Effector memory CD4-positive, alpha-beta T cell (primary cell): ENCODE measurements around the gene STK32C.
A peak's percentile ranks its signal among the peaks of the same experiment; 100 is the strongest.

Source experiments
- DNase-seq, 3 donors: peaks; one replicate each; pipeline ENCODE4 v3.0.0-alpha.2; 2020
- H3K27ac ChIP-seq: 2 replicates; pipeline ENCODE4 v1.7.0; 2013; ENCODE audit warnings: mild to moderate bottlenecking, low read length, moderate library complexity; ENCODE audit not compliant: insufficient read depth, poor library complexity, severe bottlenecking
- H3K27me3 ChIP-seq: replicated peaks from 2 replicates; pipeline ENCODE4 v1.7.0; 2013; ENCODE audit warnings: mild to moderate bottlenecking, low read length; ENCODE audit not compliant: insufficient read depth, control insufficient read depth, poor library complexity, severe bottlenecking
- H3K36me3 ChIP-seq: 2 replicates; pipeline ENCODE4 v1.7.0; 2013; ENCODE audit warnings: mild to moderate bottlenecking, low read length, moderate library complexity; ENCODE audit not compliant: control insufficient read depth, insufficient read depth
- H3K4me1 ChIP-seq: 2 replicates; pipeline ENCODE4 v1.7.0; 2013; ENCODE audit warnings: low read length, mild to moderate bottlenecking; ENCODE audit not compliant: control insufficient read depth, insufficient read depth, poor library complexity, severe bottlenecking
- H3K4me3 ChIP-seq: 2 replicates; pipeline ENCODE4 v1.7.0; 2013; ENCODE audit warnings: low read length, low read depth, mild to moderate bottlenecking; ENCODE audit not compliant: insufficient read depth, poor library complexity, severe bottlenecking
- H3K9me3 ChIP-seq: 2 replicates; pipeline ENCODE4 v1.7.0; 2013; ENCODE audit warnings: mild to moderate bottlenecking, low read length, moderate library complexity; ENCODE audit not compliant: control insufficient read depth

STK32C gene

GRCh38 chr10:132169031-132169765 is 138.6 kb downstream of the STK32C start:
- Histone ChIP-seq H3K36me3 (no peaks in the 10 kb centered on the region), H3K27me3 (no peaks in the 10 kb centered on the region), H3K4me3 (no peak overlapping the region), H3K9me3 (no peaks in the 10 kb centered on the region), H3K27ac (no peak overlapping the region), H3K4me1 (no peaks in the 10 kb centered on the region)
- DNase-seq, result no peak

- no peaks in the 10 kb centered on the region for H3K36me3 ChIP-seq
- DNase-seq, result no peak
- no peaks in the 10 kb centered on the region for H3K9me3 ChIP-seq
- no peaks in the 10 kb centered on the region for H3K4me1 ChIP-seq
- H3K27me3 ChIP-seq, result no peaks in the 10 kb centered on the region
- H3K27ac ChIP-seq, result no peak overlapping the region
- no peak overlapping the region for H3K4me3 ChIP-seq
Observed at GRCh38 chr10:132168571-132169030, 139.1 kb downstream of the STK32C start.

- Histone ChIP-seq H3K27ac (no peak overlapping the region), H3K27me3 (no peaks in the 10 kb centered on the region), H3K4me3 (no peak overlapping the region), H3K9me3 (no peaks in the 10 kb centered on the region), H3K4me1 (no peaks in the 10 kb centered on the region), H3K36me3 (no peaks in the 10 kb centered on the region)
- DNase-seq, result no peak
Observed at GRCh38 chr10:132167976-132168375, 139.8 kb downstream of the STK32C start.

- H3K4me3 ChIP-seq, result no peak overlapping the region
- no peaks in the 10 kb centered on the region for H3K36me3 ChIP-seq
- H3K27me3 ChIP-seq, result no peaks in the 10 kb centered on the region
- H3K9me3 ChIP-seq, result no peaks in the 10 kb centered on the region
- no peak for DNase-seq
- H3K27ac ChIP-seq, result no peak overlapping the region
- peaks cover 4% of the 10 kb centered on the region for H3K4me1 ChIP-seq
Observed at GRCh38 chr10:132167041-132167674, 140.6 kb downstream of the STK32C start.

GRCh38 chr10:132166216-132166950 is 141.4 kb downstream of the STK32C start:
- no peaks in the 10 kb centered on the region for H3K36me3 ChIP-seq
- no peak for DNase-seq
- H3K9me3 ChIP-seq, result no peaks in the 10 kb centered on the region
- H3K4me1 ChIP-seq, result peaks cover 9% of the 10 kb centered on the region
- no peak overlapping the region for H3K4me3 ChIP-seq
- H3K27ac ChIP-seq, result no peak overlapping the region
- no peaks in the 10 kb centered on the region for H3K27me3 ChIP-seq

- Histone ChIP-seq H3K36me3 (no peaks in the 10 kb centered on the region), H3K4me3 (no peak overlapping the region), H3K4me1 (peaks cover 9% of the 10 kb centered on the region), H3K9me3 (no peaks in the 10 kb centered on the region), H3K27me3 (no peaks in the 10 kb centered on the region), H3K27ac (no peak overlapping the region)
- DNase-seq, result no peak
Observed at GRCh38 chr10:132165416-132165980, 142.3 kb downstream of the STK32C start.

- Histone ChIP-seq H3K27ac (no peak overlapping the region), H3K4me3 (no peak overlapping the region), H3K27me3 (no peaks in the 10 kb centered on the region), H3K4me1 (peaks cover 9% of the 10 kb centered on the region), H3K36me3 (no peaks in the 10 kb centered on the region), H3K9me3 (no peaks in the 10 kb centered on the region)
- DNase-seq, result no peak
Observed at GRCh38 chr10:132164761-132165278, 142.9 kb downstream of the STK32C start.

GRCh38 chr10:132163826-132164515 is 143.8 kb downstream of the STK32C start:
- Histone ChIP-seq H3K27me3 (no peaks in the 10 kb centered on the region), H3K4me1 (peaks cover 17% of the 10 kb centered on the region), H3K4me3 (no peak overlapping the region), H3K36me3 (no peaks in the 10 kb centered on the region), H3K27ac (no peak overlapping the region), H3K9me3 (no peaks in the 10 kb centered on the region)
- DNase-seq, result no peak

- Histone ChIP-seq H3K36me3 (no peaks in the 10 kb centered on the region), H3K27me3 (no peaks in the 10 kb centered on the region), H3K4me3 (no peak overlapping the region), H3K9me3 (no peaks in the 10 kb centered on the region), H3K27ac (no peak overlapping the region), H3K4me1 (peaks cover 20% of the 10 kb centered on the region)
- peak in 1 of 3 donors; percentile 42 for DNase-seq
Observed at GRCh38 chr10:132163278-132163765, 144.4 kb downstream of the STK32C start.
